ENCODE results near the gene TBATA. TPM values are rescaled to one million over a fixed set of nuclear protein-coding genes. Genes with fewer than 3 reads are reported as not detected.

The TBATA gene
- total RNA-seq, 1 experiment from 2014 or later = not detected

DNA sequence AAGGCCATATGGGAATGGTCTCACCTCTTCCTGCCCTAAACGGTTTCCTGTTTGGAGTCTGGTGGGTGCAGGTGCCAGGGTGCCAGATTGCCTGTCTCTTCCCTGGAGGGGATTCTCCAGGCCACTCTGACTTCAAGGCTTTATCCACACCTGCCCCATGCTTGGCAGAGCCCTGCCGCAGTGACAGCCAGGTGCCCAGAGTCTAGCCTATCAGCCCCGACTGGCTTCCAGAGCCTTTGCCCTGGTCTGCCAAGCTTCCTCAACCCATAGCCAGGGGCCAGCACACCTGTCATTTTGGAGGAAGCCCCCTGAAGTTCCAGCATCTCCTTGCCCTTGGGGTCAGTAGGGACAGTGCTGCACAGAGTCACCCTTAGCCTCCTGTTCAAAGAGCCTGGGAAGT lies 21.6 kb downstream of the TBATA start:
- Histone ChIP-seq H3K36me3 (ENCODE audit: low read depth, low read length) (no peaks in the 10 kb centered on the region), H3K4me3 (ENCODE audit: low read length) (no peak overlapping the region), H3K9ac (ENCODE audit: low read length) (no peak overlapping the region), H3F3A (ENCODE audit: low read length, unreplicated experiment) (no peaks in the 10 kb centered on the region), H3K4me2 (ENCODE audit: low read length) (no peak overlapping the region), H2AFZ (ENCODE audit: low read length) (no peak overlapping the region), H4K20me1 (ENCODE audit: low read length) (no peaks in the 10 kb centered on the region), H3K4me1 (ENCODE audit: insufficient read depth, low read length) (no peaks in the 10 kb centered on the region), H3K9me3 (ENCODE audit: low read length) (peaks cover 4% of the 10 kb centered on the region; the same call in 1 of the 2 replicates), H3K79me2 (ENCODE audit: low read length) (no peaks in the 10 kb centered on the region), H3K27me3 (ENCODE audit: low read length) (no peaks in the 10 kb centered on the region), H3K9me2 (replicated peaks; ENCODE audit: low read length) (no peaks in the 10 kb centered on the region), H3K27ac (ENCODE audit: low read length) (no peak overlapping the region)
- CTCF ChIA-PET = no interaction called here
- DNase-seq (no peak), ATAC-seq (no peak)
- TF ChIP-seq, protein P1, sequence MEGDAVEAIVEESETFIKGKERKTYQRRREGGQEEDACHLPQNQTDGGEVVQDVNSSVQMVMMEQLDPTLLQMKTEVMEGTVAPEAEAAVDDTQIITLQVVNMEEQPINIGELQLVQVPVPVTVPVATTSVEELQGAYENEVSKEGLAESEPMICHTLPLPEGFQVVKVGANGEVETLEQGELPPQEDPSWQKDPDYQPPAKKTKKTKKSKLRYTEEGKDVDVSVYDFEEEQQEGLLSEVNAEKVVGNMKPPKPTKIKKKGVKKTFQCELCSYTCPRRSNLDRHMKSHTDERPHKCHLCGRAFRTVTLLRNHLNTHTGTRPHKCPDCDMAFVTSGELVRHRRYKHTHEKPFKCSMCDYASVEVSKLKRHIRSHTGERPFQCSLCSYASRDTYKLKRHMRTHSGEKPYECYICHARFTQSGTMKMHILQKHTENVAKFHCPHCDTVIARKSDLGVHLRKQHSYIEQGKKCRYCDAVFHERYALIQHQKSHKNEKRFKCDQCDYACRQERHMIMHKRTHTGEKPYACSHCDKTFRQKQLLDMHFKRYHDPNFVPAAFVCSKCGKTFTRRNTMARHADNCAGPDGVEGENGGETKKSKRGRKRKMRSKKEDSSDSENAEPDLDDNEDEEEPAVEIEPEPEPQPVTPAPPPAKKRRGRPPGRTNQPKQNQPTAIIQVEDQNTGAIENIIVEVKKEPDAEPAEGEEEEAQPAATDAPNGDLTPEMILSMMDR (conservative IDR thresholded peaks at IDR 0.05; ENCODE audit: low read depth, low read length) = no peak
- TF ChIP-seq EZH2 (IDR thresholded peaks at IDR 0.05; ENCODE audit: low read length, unreplicated experiment) (no peak), EZH2phosphoT487 (IDR thresholded peaks at IDR 0.05; ENCODE audit: borderline replicate concordance, low read length) (no peak)
- no TSS peak for BruUV-seq (replicated peaks)
- intact Hi-C loops (cut with micrococcal nuclease) = no loop called here
- POLR2A ChIA-PET (ENCODE audit: unreplicated experiment) = no interaction called here

DNA sequence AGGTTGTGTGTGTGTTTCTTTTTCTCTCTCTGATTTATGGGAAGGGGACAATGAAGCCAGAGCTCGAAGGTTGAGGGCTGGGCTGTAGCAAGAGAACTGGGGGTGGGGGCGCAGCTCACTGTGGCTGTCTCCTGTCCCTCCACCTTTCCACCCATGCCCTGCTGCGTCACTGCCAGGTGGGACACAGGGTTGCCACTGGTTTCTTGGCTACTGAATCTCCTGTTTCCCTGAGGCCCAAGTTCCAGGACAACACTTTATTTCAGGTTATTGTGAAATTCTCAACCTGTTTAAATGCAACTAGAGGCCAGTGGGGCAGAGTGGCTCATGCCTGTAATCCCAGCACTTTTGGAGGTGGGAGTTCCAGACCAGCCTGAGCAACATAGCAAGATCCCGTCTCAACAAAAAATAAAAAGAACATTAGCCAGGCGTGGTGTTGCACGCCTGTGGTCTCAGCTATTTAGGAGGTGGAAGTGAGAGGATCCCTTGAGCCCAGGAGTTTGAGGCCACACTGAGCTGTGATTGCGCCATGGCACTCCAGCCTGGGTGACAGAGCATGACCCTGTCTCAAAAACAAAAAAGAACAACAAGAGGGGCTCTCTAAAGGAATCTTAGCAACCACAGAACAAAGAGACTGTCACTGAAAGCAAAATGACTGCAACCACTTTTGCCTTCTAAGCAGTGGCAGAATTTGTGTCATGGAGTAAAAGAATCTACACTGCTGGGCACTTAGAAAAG lies 22.6 kb downstream of the TBATA start:
- Histone ChIP-seq H3K27me3 (ENCODE audit: low read length) (no peaks in the 10 kb centered on the region), H4K20me1 (ENCODE audit: low read length) (no peaks in the 10 kb centered on the region), H3K9ac (ENCODE audit: low read length) (no peak overlapping the region), H3K79me2 (ENCODE audit: low read length) (no peaks in the 10 kb centered on the region), H3K4me2 (ENCODE audit: low read length) (no peak overlapping the region), H3F3A (ENCODE audit: low read length, unreplicated experiment) (no peaks in the 10 kb centered on the region), H3K4me3 (ENCODE audit: low read length) (no peak overlapping the region), H2AFZ (ENCODE audit: low read length) (no peak overlapping the region), H3K9me2 (replicated peaks; ENCODE audit: low read length) (no peaks in the 10 kb centered on the region), H3K4me1 (ENCODE audit: insufficient read depth, low read length) (no peaks in the 10 kb centered on the region), H3K27ac (ENCODE audit: low read length) (no peak overlapping the region), H3K9me3 (ENCODE audit: low read length) (peaks cover 4% of the 10 kb centered on the region; the same call in 1 of the 2 replicates), H3K36me3 (ENCODE audit: low read depth, low read length) (no peaks in the 10 kb centered on the region)
- POLR2A ChIA-PET (ENCODE audit: unreplicated experiment) = no interaction called here
- ATAC-seq (no peak), DNase-seq (no peak)
- intact Hi-C loops (cut with micrococcal nuclease) = no loop called here
- TF ChIP-seq EZH2phosphoT487 (IDR thresholded peaks at IDR 0.05; ENCODE audit: borderline replicate concordance, low read length) = no peak
- TF ChIP-seq EZH2 (IDR thresholded peaks at IDR 0.05; ENCODE audit: low read length, unreplicated experiment) = no peak
- TF ChIP-seq, protein P1 (conservative IDR thresholded peaks at IDR 0.05; ENCODE audit: low read depth, low read length) = no peak
- no TSS peak for BruUV-seq (replicated peaks)
- CTCF ChIA-PET = no interaction called here

DNA sequence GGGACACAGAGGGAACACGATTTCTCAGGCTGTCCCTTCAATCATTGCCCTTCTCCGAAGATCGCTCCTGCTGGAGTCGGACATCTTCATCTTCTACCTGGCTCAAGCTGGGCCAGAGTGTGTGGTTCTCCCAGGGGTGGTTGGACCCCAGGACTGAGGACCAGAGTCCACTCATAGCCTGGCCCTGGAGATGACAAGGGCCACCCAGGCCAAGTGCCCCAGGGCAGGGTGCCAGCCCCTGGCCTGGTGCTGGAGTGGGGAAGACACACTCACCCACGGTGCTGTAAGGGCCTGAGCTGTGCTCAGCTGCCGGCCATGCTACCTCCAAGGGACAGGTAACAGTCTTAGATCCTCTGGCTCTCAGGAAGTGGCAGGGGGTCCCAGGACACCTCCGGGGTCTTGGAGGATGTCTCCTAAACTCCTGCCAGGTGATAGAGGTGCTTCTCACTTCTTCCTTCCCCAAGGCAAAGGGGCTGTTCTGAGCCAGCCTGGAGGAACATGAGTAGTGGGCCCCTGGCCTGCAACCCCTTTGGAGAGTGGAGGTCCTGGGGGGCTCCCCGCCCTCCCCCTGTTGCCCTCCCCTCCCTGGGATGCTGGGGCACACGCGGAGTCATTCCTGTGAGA lies 23.3 kb downstream of the TBATA start:
- Histone ChIP-seq H3K4me3 (ENCODE audit: low read length) (no peak overlapping the region), H3K9me3 (ENCODE audit: low read length) (peaks cover 4% of the 10 kb centered on the region; the same call in 1 of the 2 replicates), H2AFZ (ENCODE audit: low read length) (no peak overlapping the region), H3K27ac (ENCODE audit: low read length) (no peak overlapping the region), H3K27me3 (ENCODE audit: low read length) (no peaks in the 10 kb centered on the region), H3K4me1 (ENCODE audit: insufficient read depth, low read length) (peaks cover 3% of the 10 kb centered on the region), H3K36me3 (ENCODE audit: low read depth, low read length) (no peaks in the 10 kb centered on the region), H3K9ac (ENCODE audit: low read length) (no peak overlapping the region), H3K79me2 (ENCODE audit: low read length) (no peaks in the 10 kb centered on the region), H3K9me2 (replicated peaks; ENCODE audit: low read length) (no peaks in the 10 kb centered on the region), H3F3A (ENCODE audit: low read length, unreplicated experiment) (no peaks in the 10 kb centered on the region), H3K4me2 (ENCODE audit: low read length) (no peak overlapping the region), H4K20me1 (ENCODE audit: low read length) (no peaks in the 10 kb centered on the region)
- ChIA-PET CTCF (interaction anchor here (1.2 kb wide), 1 partner anchor 203 kb away, joined by 3 read pairs; no protein-coding TSS in a partner anchor), POLR2A (ENCODE audit: unreplicated experiment) (no interaction called here)
- no peak for TF ChIP-seq EZH2 (IDR thresholded peaks at IDR 0.05; ENCODE audit: low read length, unreplicated experiment)
- TF ChIP-seq EZH2phosphoT487 (IDR thresholded peaks at IDR 0.05; ENCODE audit: borderline replicate concordance, low read length) = no peak
- TF ChIP-seq, protein P1 (conservative IDR thresholded peaks at IDR 0.05; ENCODE audit: low read depth, low read length) = no peak
- ATAC-seq (no peak), DNase-seq (no peak)
- intact Hi-C loops (cut with micrococcal nuclease) = loop anchor here (1.0 kb wide), 3 partner anchors 53 to 118 kb away; partner anchors contain the start of gene SGPL1
- BruUV-seq (replicated peaks) = no TSS peak

All from PC-3 (cell line).